H1 (cell line): ENCODE data around the gene CBX4. TPM values are rescaled to one million over a fixed set of nuclear protein-coding genes. Genes with fewer than 3 reads are reported as not detected.
A peak's percentile ranks its signal among the peaks of the same experiment; 100 is the strongest.

Experiments
- CTCF ChIA-PET: fragments of 300-600 bp; sonication (Branson Sonifier 250); formaldehyde crosslinking; loops from one replicate; lab custom pipeline; 2021; ENCODE audit not compliant: partially characterized antibody; lab: Charles Lee
- POLR2A ChIA-PET: fragments of 300-600 bp; sonication (Branson Sonifier 250); formaldehyde crosslinking; loops from one replicate; lab custom pipeline; 2021; ENCODE audit warnings: inconsistent platforms; ENCODE audit not compliant: partially characterized antibody; lab: Charles Lee
- DNase-seq, 2 experiments: peaks; one replicate each; pipeline versions ENCODE4 v3.0.0 to v3.0.0-alpha.2; 2010 to 2022; ENCODE audit warnings: low spot score in 2 of 2, low read depth in 1 of 2, mixed read lengths in 1 of 2
- FAIRE-seq: peaks from 2 replicates; lab custom pipeline; 2011; peaks lifted over from hg19 to GRCh38; lab: Jason Lieb, UNC
- H2AFZ ChIP-seq: 2 replicates; pipeline ENCODE4 v1.8.1; 2012; ENCODE audit warnings: low read length, inconsistent platforms
- H2AK5ac ChIP-seq: 2 replicates; pipeline ENCODE4 v1.6.1; 2013; ENCODE audit warnings: low read depth, low read length
- H2BK120ac ChIP-seq: replicated peaks from 2 replicates; pipeline ENCODE3; 2013; ENCODE audit warnings: low read depth, low read length, inconsistent platforms
- H2BK12ac ChIP-seq: 2 replicates; pipeline ENCODE4 v1.6.1; 2013; ENCODE audit warnings: low read depth, low read length
- H2BK15ac ChIP-seq: 2 replicates; pipeline ENCODE4 v1.6.1; 2013; ENCODE audit warnings: low read length
- H2BK20ac ChIP-seq: 2 replicates; pipeline ENCODE4 v1.6.1; 2013; ENCODE audit warnings: low read length
- H2BK5ac ChIP-seq: 2 replicates; pipeline ENCODE4 v1.6.1; 2013; ENCODE audit warnings: low read depth, low read length
- H3K14ac ChIP-seq: 2 replicates; pipeline ENCODE4 v1.6.1; 2013; ENCODE audit warnings: inconsistent platforms; ENCODE audit not compliant: insufficient read length
- H3K18ac ChIP-seq: 2 replicates; pipeline ENCODE4 v1.6.1; 2013; ENCODE audit warnings: low read length; ENCODE audit errors: extremely low read depth
- H3K23ac ChIP-seq: 2 replicates; pipeline ENCODE4 v1.6.1; 2013; ENCODE audit warnings: inconsistent platforms; ENCODE audit not compliant: insufficient read length
- H3K23me2 ChIP-seq: 2 replicates; pipeline ENCODE4 v1.6.1; 2013; ENCODE audit warnings: low read depth, low read length
- H3K27ac ChIP-seq: 2 replicates; pipeline ENCODE4 v1.6.1; 2011; ENCODE audit warnings: low read depth, low read length, inconsistent platforms
- H3K27me3 ChIP-seq, 4 experiments: replicated peaks in 1 of 4; 1 replicate in 1 of 4; 2 replicates in 3 of 4; pipeline versions ENCODE4 v1.6.1 to v1.8.1; 2011 to 2013; ENCODE audit warnings: low read length in 3 of 4, mild to moderate bottlenecking in 3 of 4, inconsistent platforms in 2 of 4, mixed read lengths in 2 of 4, moderate library complexity in 1 of 4; ENCODE audit not compliant: control insufficient read depth in 3 of 4, insufficient read depth in 3 of 4; ENCODE audit errors: extremely low read depth in 1 of 4
- H3K36me3 ChIP-seq, 4 experiments: 2 replicates each; pipeline versions ENCODE4 v1.6.1 to v1.8.1; 2011 to 2013; ENCODE audit warnings: mild to moderate bottlenecking in 4 of 4, low read length in 3 of 4, moderate library complexity in 2 of 4, control low read depth in 1 of 4, inconsistent platforms in 1 of 4; ENCODE audit not compliant: insufficient read depth in 4 of 4, control insufficient read depth in 2 of 4
- H3K4ac ChIP-seq: replicated peaks from 2 replicates; pipeline ENCODE3; 2013; ENCODE audit warnings: low read length, low read depth, mixed read lengths, inconsistent platforms; ENCODE audit not compliant: insufficient read length
- H3K4me1 ChIP-seq, 4 experiments: replicated peaks in 1 of 4; 1 replicate in 1 of 4; 2 replicates in 3 of 4; pipeline versions ENCODE4 v1.6.1 to v1.8.1; 2011 to 2013; ENCODE audit warnings: low read length in 3 of 4, inconsistent platforms in 2 of 4, mixed read lengths in 1 of 4; ENCODE audit not compliant: insufficient read depth in 4 of 4, control insufficient read depth in 3 of 4
- H3K4me2 ChIP-seq, 2 experiments: 2 replicates each; pipeline versions ENCODE4 v1.6.1 to v1.8.1; 2011 to 2013; ENCODE audit warnings: low read depth in 2 of 2, low read length in 2 of 2, control low read depth in 1 of 2, inconsistent platforms in 1 of 2, mild to moderate bottlenecking in 1 of 2; ENCODE audit not compliant: insufficient read depth in 1 of 2
- H3K4me3 ChIP-seq, 4 experiments: fragments of 200-600, 300-600 bp in 1 of 4; sonication (generic), shearing (Covaris generic), sonication (Bioruptor Twin) in 1 of 4; 2 replicates each; pipeline versions ENCODE4 v1.5.1 to v1.8.1; 2011 to 2016; ENCODE audit warnings: low read length in 4 of 4, low read depth in 3 of 4, control low read depth in 2 of 4, inconsistent platforms in 2 of 4, mild to moderate bottlenecking in 2 of 4, mixed read lengths in 1 of 4, moderate library complexity in 1 of 4; ENCODE audit not compliant: insufficient read depth in 2 of 4; ENCODE audit errors: extremely low read depth in 1 of 4
- H3K56ac ChIP-seq: replicated peaks from 2 replicates; pipeline ENCODE3; 2013; ENCODE audit warnings: low read depth, mild to moderate bottlenecking, mixed read lengths, low read length, inconsistent platforms; ENCODE audit not compliant: insufficient read length
- H3K79me1 ChIP-seq: 2 replicates; pipeline ENCODE4 v1.6.1; 2013; ENCODE audit warnings: low read depth, low read length, control low read depth
- H3K79me2 ChIP-seq, 2 experiments: 2 replicates each; pipeline versions ENCODE4 v1.6.1 to v1.8.1; 2012 to 2013; ENCODE audit warnings: low read length in 2 of 2, mild to moderate bottlenecking in 2 of 2, inconsistent platforms in 1 of 2; ENCODE audit not compliant: insufficient read depth in 2 of 2, control insufficient read depth in 1 of 2
- H3K9ac ChIP-seq, 4 experiments: replicated peaks in 1 of 4; 1 replicate in 1 of 4; 2 replicates in 3 of 4; pipeline versions ENCODE4 v1.6.1 to v1.8.1; 2011 to 2013; ENCODE audit warnings: low read depth in 3 of 4, low read length in 3 of 4, control low read depth in 2 of 4, mild to moderate bottlenecking in 2 of 4, moderate library complexity in 2 of 4, inconsistent platforms in 1 of 4; ENCODE audit errors: extremely low read depth in 1 of 4
- H3K9me3 ChIP-seq, 2 experiments: 2 replicates each; pipeline versions ENCODE4 v1.6.1 to v1.8.1; 2012 to 2013; ENCODE audit warnings: mild to moderate bottlenecking in 2 of 2, moderate library complexity in 2 of 2, control low read depth in 1 of 2, inconsistent platforms in 1 of 2, low read depth in 1 of 2, low read length in 1 of 2, mixed read lengths in 1 of 2; ENCODE audit not compliant: insufficient read depth in 2 of 2
- H4K20me1 ChIP-seq, 2 experiments: replicated peaks in 1 of 2; 2 replicates each; pipeline versions ENCODE3 to v1.8.1; 2011 to 2013; ENCODE audit warnings: inconsistent platforms in 2 of 2, low read length in 2 of 2, mild to moderate bottlenecking in 1 of 2; ENCODE audit not compliant: insufficient read depth in 2 of 2, control insufficient read depth in 1 of 2
- H4K5ac ChIP-seq: 2 replicates; pipeline ENCODE4 v1.6.1; 2013; ENCODE audit warnings: low read length, low read depth, mixed read lengths, inconsistent platforms; ENCODE audit not compliant: insufficient read length
- H4K8ac ChIP-seq: 2 replicates; pipeline ENCODE4 v1.8.0; 2013; ENCODE audit warnings: mild to moderate bottlenecking, moderate library complexity, low read length, inconsistent platforms; ENCODE audit not compliant: insufficient read depth; ENCODE audit errors: extremely low read depth
- H4K91ac ChIP-seq: replicated peaks from 2 replicates; pipeline ENCODE3; 2013; ENCODE audit warnings: low read length, mixed read lengths, inconsistent platforms; ENCODE audit not compliant: insufficient read length
- BCL11A ChIP-seq, 2 experiments: IDR thresholded peaks; one replicate each; pipeline ENCODE4 v1.6.1; 2011; ENCODE audit warnings: low read depth in 2 of 2, low read length in 2 of 2, mild to moderate bottlenecking in 2 of 2
- CTCF ChIP-seq, 3 experiments: IDR thresholded peaks; 1 replicate in 2 of 3; 2 replicates in 1 of 3; pipeline versions ENCODE4 v1.5.1 to v1.6.1; 2011; ENCODE audit warnings: low read length in 3 of 3, mild to moderate bottlenecking in 3 of 3, inconsistent platforms in 2 of 3, low read depth in 1 of 3, moderate library complexity in 1 of 3; ENCODE audit not compliant: insufficient read depth in 1 of 3; ENCODE audit errors: control extremely low read depth in 1 of 3
- POU5F1 ChIP-seq: IDR thresholded peaks from 2 replicates; pipeline ENCODE4 v1.6.1; 2011; ENCODE audit warnings: low read depth, mild to moderate bottlenecking, low read length, moderate library complexity
- RAD21 ChIP-seq, 2 experiments: IDR thresholded peaks in 1 of 2; conservative IDR thresholded peaks in 1 of 2; 2 replicates each; pipeline ENCODE4 v1.6.1; 2011; ENCODE audit warnings: low read depth in 2 of 2, low read length in 2 of 2, improper control_type of control experiment in 1 of 2, inconsistent platforms in 1 of 2, mild to moderate bottlenecking in 1 of 2, moderate library complexity in 1 of 2
- RFX5 ChIP-seq: IDR thresholded peaks from 2 replicates; pipeline ENCODE4 v1.6.1; 2011; ENCODE audit warnings: low read depth, low read length, improper control_type of control experiment, borderline replicate concordance
- SIRT6 ChIP-seq: IDR thresholded peaks from one replicate; pipeline ENCODE4 v1.7.1; 2012; ENCODE audit warnings: low read length, inconsistent platforms
- SRF ChIP-seq: IDR thresholded peaks from 2 replicates; pipeline ENCODE4 v1.6.1; 2011; ENCODE audit warnings: mild to moderate bottlenecking, low read depth, low read length, moderate library complexity
- WGBS, 2 experiments: shearing (Covaris generic) in 1 of 2; methylation state at CpG; one replicate each; pipeline versions ENCODE4 v1.1.6 to v1.1.7; 2013 to 2015; ENCODE audit warnings: low lambda C conversion rate in 2 of 2, mixed read lengths in 2 of 2, inconsistent platforms in 1 of 2, low coverage in 1 of 2, missing lambda C conversion rate in 1 of 2; ENCODE audit not compliant: insufficient replicate concordance in 2 of 2, insufficient coverage in 1 of 2, insufficient read length in 1 of 2; ENCODE audit errors: extremely low coverage in 1 of 2, missing lambda C conversion rate in 1 of 2; 5-methylcytosine and 5-hydroxymethylcytosine counted together
- polyA plus RNA-seq, 7 experiments: library from polyadenylated mRNA; depleted of rRNA in 3 of 7; stranded (reverse) in 5 of 7; unstranded in 2 of 7; fragments of >200 nt in 5 of 7; fragments of 200-250 nt in 2 of 7; gene quantifications; 1 replicate in 5 of 7; 2 replicates in 1 of 7; 4 replicates in 1 of 7; pipeline versions ENCODE4 v1.2.1 to v1.2.3, GENCODE V29; 2011 to 2013; ENCODE audit warnings: missing spikeins in 2 of 7, mixed read lengths in 2 of 7
- total RNA-seq: library from RNA; stranded (reverse); fragmentation: NEBNext Ultra II Directional; extraction: Animal tissue kit (Norgen Biotek cat#: 25700); gene quantifications from 2 replicates; pipeline ENCODE4 v1.2.1, GENCODE V29; 2021

The CBX4 gene
- total and polyA plus RNA-seq, 2 of the 8 experiments (the other 6 are each of a cell fraction or from before 2014, with no cell fraction given): 1.8 to 4.0 TPM

DNA sequence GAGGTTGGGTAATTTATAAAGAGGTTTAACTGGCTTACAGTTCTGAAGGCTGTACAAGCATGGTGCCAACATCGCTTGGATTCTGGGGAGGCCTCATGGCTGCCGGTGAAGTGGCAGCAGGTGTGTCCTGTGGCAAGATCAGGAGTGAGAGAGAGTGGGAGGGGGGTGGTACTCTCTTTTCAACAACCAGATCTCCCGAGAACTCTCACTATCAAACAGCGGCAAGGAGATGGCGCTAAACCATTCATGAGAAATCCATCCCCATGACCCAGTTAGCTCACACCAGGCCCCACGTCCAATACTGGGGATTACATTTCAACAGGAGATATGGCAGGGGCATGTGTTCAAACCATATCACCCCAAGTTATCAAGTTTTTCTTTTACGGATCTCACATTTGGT, 44.0 kb upstream of the CBX4 start:
- Histone ChIP-seq H2BK15ac (no peak overlapping the region), H4K8ac (no peak overlapping the region), H3K9me3 (no peaks in the 10 kb centered on the region), H3K56ac (no peak overlapping the region), H3K36me3 (no peaks in the 10 kb centered on the region), H3K4me1 (no peaks in the 10 kb centered on the region), H3K14ac (no peak overlapping the region), H3K27me3 (no peaks in the 10 kb centered on the region; a peak in 1 of 7 replicates), H3K27ac (no peak overlapping the region), H4K20me1 (no peaks in the 10 kb centered on the region), H2AK5ac (no peak overlapping the region), H2BK120ac (no peak overlapping the region), H4K5ac (no peak overlapping the region), H3K79me1 (no peaks in the 10 kb centered on the region), H4K91ac (no peak overlapping the region), H2BK20ac (no peak overlapping the region), H2BK5ac (no peak overlapping the region), H3K9ac (no peak overlapping the region), H3K23me2 (no peaks in the 10 kb centered on the region), H3K18ac (no peak overlapping the region), H3K4me2 (no peak overlapping the region), H3K4ac (no peak overlapping the region), H3K23ac (no peak overlapping the region), H2BK12ac (no peak overlapping the region), H3K79me2 (no peaks in the 10 kb centered on the region), H2AFZ (no peak overlapping the region), H3K4me3 (no peak overlapping the region)
- POLR2A ChIA-PET: no interaction called here
- CTCF ChIA-PET: interaction anchor here (0.7 to 1.8 kb wide), 8 partner anchors 9 to 100 kb away, joined by 3 to 4 read pairs (median 3); no protein-coding TSS in a partner anchor
- DNase-seq (no peak), FAIRE-seq (no peak)
- 85% methylated on average over 7 of the region's 7 CpGs; no CpG with 5 or more reads in 1 of the 2 experiments for WGBS, 2 experiments
- TF ChIP-seq RAD21 (IDR thresholded peaks at IDR 0.05 in 1 of 2, conservative IDR thresholded peaks at IDR 0.05 in 1 of 2; ENCODE audit: low read depth in 2 of 2, low read length in 2 of 2): peak in 1 of 2 experiments; percentile 38; a peak in 3 of 4 replicates
- peak in 2 of 3 experiments; percentile 15 to 24; a peak in 2 of 4 replicates for TF ChIP-seq CTCF (IDR thresholded peaks at IDR 0.05; ENCODE audit: control extremely low read depth in 1 of 3, insufficient read depth in 1 of 3, low read depth in 1 of 3, low read length in 3 of 3)
- TF ChIP-seq POU5F1: no peak
- no peak for TF ChIP-seq RFX5
- TF ChIP-seq SRF: no peak
- no peak for TF ChIP-seq BCL11A (IDR thresholded peaks at IDR 0.05; ENCODE audit: low read depth in 2 of 2, low read length in 2 of 2)
- TF ChIP-seq SIRT6: no peak
